H9 (cell line): ENCODE results near the gene SCRN2. TPM values are rescaled to one million over a fixed set of nuclear protein-coding genes. Genes with fewer than 3 reads are reported as not detected.

Source experiments
- DNase-seq: peaks from one replicate; pipeline ENCODE4 v3.0.0-alpha.2; 2017
- H2AFZ ChIP-seq: one replicate; pipeline ENCODE4 v1.6.1; 2013; ENCODE audit warnings: mild to moderate bottlenecking, low read length, control low read depth, moderate library complexity
- H2AK5ac ChIP-seq: 2 replicates; pipeline ENCODE4 v1.6.1; 2013; ENCODE audit warnings: low read length, control low read depth, mixed read lengths; ENCODE audit not compliant: insufficient read length
- H2BK120ac ChIP-seq: one replicate; pipeline ENCODE4 v1.6.1; 2013; ENCODE audit warnings: low read depth, mild to moderate bottlenecking, low read length, control low read depth, inconsistent platforms; ENCODE audit not compliant: poor library complexity, severe bottlenecking
- H2BK12ac ChIP-seq: 2 replicates; pipeline ENCODE4 v1.6.1; 2013; ENCODE audit warnings: low read length, control low read depth, mixed read lengths, low read depth; ENCODE audit not compliant: insufficient read length
- H2BK15ac ChIP-seq: 2 replicates; pipeline ENCODE4 v1.6.1; 2013; ENCODE audit warnings: low read depth, low read length, control low read depth
- H2BK20ac ChIP-seq: one replicate; pipeline ENCODE4 v1.6.1; 2013; ENCODE audit warnings: low read depth, mild to moderate bottlenecking, low read length, control low read depth, inconsistent platforms; ENCODE audit not compliant: poor library complexity, severe bottlenecking
- H2BK5ac ChIP-seq: 2 replicates; pipeline ENCODE4 v1.6.1; 2013; ENCODE audit warnings: low read length, control low read depth, mixed read lengths; ENCODE audit not compliant: insufficient read length
- H3K14ac ChIP-seq: 2 replicates; pipeline ENCODE4 v1.6.1; 2013; ENCODE audit warnings: low read length, control low read depth; ENCODE audit not compliant: insufficient read depth
- H3K18ac ChIP-seq: 2 replicates; pipeline ENCODE4 v1.6.1; 2013; ENCODE audit warnings: low read depth, mild to moderate bottlenecking, mixed read lengths, low read length, control low read depth; ENCODE audit not compliant: insufficient read length
- H3K23ac ChIP-seq: 2 replicates; pipeline ENCODE4 v1.6.1; 2013; ENCODE audit warnings: low read length, control low read depth, mixed read lengths, low read depth; ENCODE audit not compliant: insufficient read length
- H3K23me2 ChIP-seq: 2 replicates; pipeline ENCODE4 v1.6.1; 2013; ENCODE audit warnings: low read depth, mild to moderate bottlenecking, mixed read lengths, low read length, control low read depth; ENCODE audit not compliant: insufficient read length, poor library complexity, severe bottlenecking
- H3K27ac ChIP-seq: 2 replicates; pipeline ENCODE4 v1.5.1; 2013; ENCODE audit warnings: low read length, control low read depth, mixed read lengths, low read depth; ENCODE audit not compliant: insufficient read length
- H3K27me3 ChIP-seq: 2 replicates; pipeline ENCODE4 v1.6.1; 2013; ENCODE audit warnings: low read length, control low read depth, inconsistent platforms; ENCODE audit not compliant: insufficient read depth
- H3K4ac ChIP-seq: 2 replicates; pipeline ENCODE4 v1.6.1; 2013; ENCODE audit warnings: low read depth, mild to moderate bottlenecking, control low read depth, inconsistent platforms, low read length, moderate library complexity
- H3K4me1 ChIP-seq: 2 replicates; pipeline ENCODE4 v1.6.1; 2013; ENCODE audit warnings: low read length, control low read depth, inconsistent platforms; ENCODE audit not compliant: insufficient read depth
- H3K4me2 ChIP-seq: 2 replicates; pipeline ENCODE4 v1.6.1; 2013; ENCODE audit warnings: low read length, control low read depth, mixed read lengths; ENCODE audit not compliant: insufficient read length, insufficient read depth
- H3K56ac ChIP-seq: 2 replicates; pipeline ENCODE4 v1.6.1; 2013; ENCODE audit warnings: low read depth, mild to moderate bottlenecking, mixed read lengths, low read length, control low read depth; ENCODE audit not compliant: insufficient read length
- H3K79me1 ChIP-seq: 2 replicates; pipeline ENCODE4 v1.6.1; 2013; ENCODE audit warnings: low read depth, mild to moderate bottlenecking, moderate library complexity, low read length, control low read depth, inconsistent platforms; ENCODE audit not compliant: insufficient read depth, poor library complexity, severe bottlenecking
- H3K79me2 ChIP-seq: 2 replicates; pipeline ENCODE4 v1.6.1; 2013; ENCODE audit warnings: low read length, control low read depth, inconsistent platforms; ENCODE audit not compliant: insufficient read depth
- H3K9ac ChIP-seq: 2 replicates; pipeline ENCODE4 v1.6.1; 2013; ENCODE audit warnings: low read length, control low read depth, mixed read lengths; ENCODE audit not compliant: insufficient read length; ENCODE audit errors: extremely low read depth
- H3K9me3 ChIP-seq: one replicate; pipeline ENCODE4 v1.6.1; 2013; ENCODE audit warnings: low read depth, low read length, inconsistent platforms; ENCODE audit not compliant: control insufficient read depth
- H3T11ph ChIP-seq: one replicate; pipeline ENCODE4 v1.6.1; 2013; ENCODE audit warnings: mild to moderate bottlenecking, low read length, control low read depth, inconsistent platforms
- H4K20me1 ChIP-seq: one replicate; pipeline ENCODE4 v1.6.1; 2013; ENCODE audit not compliant: control insufficient read depth, insufficient read length, insufficient read depth
- H4K5ac ChIP-seq: 2 replicates; pipeline ENCODE4 v1.6.1; 2013; ENCODE audit warnings: low read depth, mild to moderate bottlenecking, mixed read lengths, low read length, control low read depth; ENCODE audit not compliant: insufficient read length
- H4K8ac ChIP-seq: replicated peaks from 2 replicates; pipeline ENCODE4 v1.6.1; 2013; ENCODE audit warnings: low read length, control low read depth, mixed read lengths, low read depth; ENCODE audit not compliant: insufficient read length
- H4K91ac ChIP-seq: 2 replicates; pipeline ENCODE4 v1.6.1; 2013; ENCODE audit warnings: low read depth, mild to moderate bottlenecking, moderate library complexity, mixed read lengths, low read length, control low read depth; ENCODE audit not compliant: insufficient read length
- H3K27ac Mint-ChIP-seq, 3 experiments: 2 replicates in 2 of 3; 3 replicates in 1 of 3; pipeline ENCODE4 v1.8.0; 2020 to 2021; ENCODE audit warnings: mixed read lengths in 3 of 3, mild to moderate bottlenecking in 1 of 3, moderate library complexity in 1 of 3
- H3K27me3 Mint-ChIP-seq: 2 replicates; pipeline ENCODE4 v1.8.0; 2021; ENCODE audit warnings: low read depth, mild to moderate bottlenecking, moderate library complexity, mixed read lengths
- H3K36me3 Mint-ChIP-seq, 3 experiments: 2 replicates in 2 of 3; 3 replicates in 1 of 3; pipeline ENCODE4 v1.8.0; 2020 to 2021; ENCODE audit warnings: low read depth in 3 of 3, mixed read lengths in 3 of 3; ENCODE audit not compliant: insufficient read depth in 1 of 3
- H3K4me1 Mint-ChIP-seq, 2 experiments: 2 replicates each; pipeline ENCODE4 v1.8.0; 2020; ENCODE audit warnings: mixed read lengths in 2 of 2
- H3K4me3 Mint-ChIP-seq, 2 experiments: 2 replicates in 1 of 2; 3 replicates in 1 of 2; pipeline ENCODE4 v1.8.0; 2020 to 2021; ENCODE audit warnings: mild to moderate bottlenecking in 2 of 2, mixed read lengths in 2 of 2, moderate library complexity in 1 of 2
- H3K9me3 Mint-ChIP-seq, 2 experiments: 2 replicates in 1 of 2; 3 replicates in 1 of 2; pipeline ENCODE4 v1.8.0; 2020; ENCODE audit warnings: mild to moderate bottlenecking in 2 of 2, mixed read lengths in 2 of 2, moderate library complexity in 1 of 2
- CTCF ChIP-seq: fragments of 200-600 bp; sonication (generic); conservative IDR thresholded peaks from 3 replicates; pipeline ENCODE4 v1.8.0; 2021; ENCODE audit warnings: antibody characterized with exemption, mild to moderate bottlenecking
- WGBS: extraction: QIAGEN DNeasy Blood & Tissue Kit; methylation state at CpG from one replicate; pipeline ENCODE4 v1.1.7; 2013; ENCODE audit warnings: missing lambda C conversion rate, low lambda C conversion rate, mixed read lengths; ENCODE audit not compliant: insufficient read length; ENCODE audit errors: extremely low coverage; 5-methylcytosine and 5-hydroxymethylcytosine counted together
- total RNA-seq: library from RNA; stranded (reverse); gene quantifications from 2 replicates; pipeline ENCODE4 v1.2.1, GENCODE V29; 2021

The SCRN2 gene
- total RNA-seq, 1 experiment from 2014 or later, result 34.0 TPM

GRCh38 chr17:47811709-47812108 lies 29.4 kb downstream of the SCRN2 start:
- Histone ChIP-seq H3K23ac (no peak overlapping the region), H3K4ac (no peak overlapping the region), H2BK120ac (no peak overlapping the region), H2BK12ac (no peak overlapping the region), H3K79me2 (no peaks in the 10 kb centered on the region), H3T11ph (no peak overlapping the region), H3K9ac (no peak overlapping the region), H3K23me2 (no peaks in the 10 kb centered on the region), H4K5ac (no peak overlapping the region), H3K27me3 (no peaks in the 10 kb centered on the region), H3K79me1 (no peaks in the 10 kb centered on the region), H4K91ac (no peak overlapping the region), H3K18ac (no peak overlapping the region), H3K14ac (no peak overlapping the region), H3K9me3 (no peaks in the 10 kb centered on the region), H3K4me2 (no peak overlapping the region), H2BK20ac (no peak overlapping the region), H3K27ac (no peak overlapping the region), H2BK15ac (no peak overlapping the region), H3K4me1 (no peaks in the 10 kb centered on the region), H2BK5ac (no peak overlapping the region), H2AFZ (no peak overlapping the region), H4K8ac (no peak overlapping the region), H2AK5ac (no peak overlapping the region), H3K56ac (no peak overlapping the region), H4K20me1 (no peaks in the 10 kb centered on the region)
- Mint-ChIP-seq H3K9me3 (no peaks in the 10 kb centered on the region; a peak in 1 of 5 replicates), H3K4me3 (no peak overlapping the region), H3K27me3 (no peaks in the 10 kb centered on the region), H3K4me1 (peaks cover 6 to 7% of the 10 kb centered on the region in 2 experiments; a peak in 3 of 4 replicates), H3K27ac (no peak overlapping the region), H3K36me3 (peaks cover 0 to 24% (median 4%) of the 10 kb centered on the region in 3 experiments; a peak in 6 of 7 replicates)
- no peak for TF ChIP-seq CTCF
- WGBS, result 100% methylated on average over 1 of the region's 7 CpGs
- DNase-seq, result no peak
